WTC11 (cell line): ENCODE measurements around the gene CTNNA2.

ENCODE experiments used
- ATF1 ChIP-seq: sonication (generic); formaldehyde crosslinking; IDR thresholded peaks from 2 replicates; pipeline ENCODE4 v1.8.1; 2023; ENCODE audit warnings: mild to moderate bottlenecking, moderate library complexity, missing genetic modification reagents
- CTCF ChIP-seq: fragments of 200-600 bp; IDR thresholded peaks from 2 replicates; pipeline ENCODE4 v1.8.0; 2022; ENCODE audit warnings: antibody characterized with exemption
- ELF4 ChIP-seq: sonication (generic); formaldehyde crosslinking; IDR thresholded peaks from 2 replicates; pipeline ENCODE4 v1.8.1; 2022; ENCODE audit warnings: low read depth, mild to moderate bottlenecking, moderate library complexity, missing genetic modification reagents
- FOXP1 ChIP-seq: sonication (generic); formaldehyde crosslinking; IDR thresholded peaks from 2 replicates; pipeline ENCODE4 v1.8.0; 2022; ENCODE audit warnings: missing genetic modification reagents, mild to moderate bottlenecking, moderate library complexity, borderline replicate concordance
- HMGA2 ChIP-seq: fragments of 250-450 bp; sonication (Bioruptor Pico); IDR thresholded peaks from 2 replicates; pipeline ENCODE4 v1.4.0; 2021; ENCODE audit warnings: mild to moderate bottlenecking, moderate library complexity
- JUN ChIP-seq: sonication (generic); formaldehyde crosslinking; IDR thresholded peaks from 2 replicates; pipeline ENCODE4 v1.8.0; 2023; ENCODE audit warnings: mild to moderate bottlenecking, missing genetic modification reagents
- MXD4 ChIP-seq: fragments of 250-450 bp; sonication (Bioruptor Pico); IDR thresholded peaks from 2 replicates; pipeline ENCODE4 v1.8.0; 2021; ENCODE audit warnings: mild to moderate bottlenecking, moderate library complexity, borderline replicate concordance
- NFYB ChIP-seq: sonication (generic); formaldehyde crosslinking; conservative IDR thresholded peaks from 2 replicates; pipeline ENCODE4 v1.8.0; 2022; ENCODE audit warnings: low read depth, missing genetic modification reagents
- TEAD4 ChIP-seq: sonication (generic); formaldehyde crosslinking; IDR thresholded peaks from 2 replicates; pipeline ENCODE4 v1.8.0; 2022; ENCODE audit warnings: mild to moderate bottlenecking, missing genetic modification reagents
- ZBTB21 ChIP-seq: sonication (generic); formaldehyde crosslinking; IDR thresholded peaks from 2 replicates; pipeline ENCODE4 v1.8.1; 2023; ENCODE audit warnings: mild to moderate bottlenecking, missing genetic modification reagents, borderline replicate concordance
- ZNF423 ChIP-seq: fragments of 250-450 bp; sonication (Bioruptor Pico); IDR thresholded peaks from 2 replicates; pipeline ENCODE4 v2.1.2; 2022; ENCODE audit warnings: mild to moderate bottlenecking, moderate library complexity
- ZNF532 ChIP-seq: fragments of 250-450 bp; sonication (Bioruptor Pico); IDR thresholded peaks from 2 replicates; pipeline ENCODE4 v1.9.0; 2021; ENCODE audit warnings: mild to moderate bottlenecking, borderline replicate concordance
- TF ChIP-seq, protein P1 (sequence below): sonication (generic); formaldehyde crosslinking; IDR thresholded peaks from 2 replicates; pipeline ENCODE4 v1.8.0; 2022; ENCODE audit warnings: mild to moderate bottlenecking, missing genetic modification reagents
- TF ChIP-seq, protein P2 (sequence below): sonication (generic); formaldehyde crosslinking; IDR thresholded peaks from 2 replicates; pipeline ENCODE4 v1.8.1; 2023; ENCODE audit warnings: mild to moderate bottlenecking, missing genetic modification reagents

DNA sequence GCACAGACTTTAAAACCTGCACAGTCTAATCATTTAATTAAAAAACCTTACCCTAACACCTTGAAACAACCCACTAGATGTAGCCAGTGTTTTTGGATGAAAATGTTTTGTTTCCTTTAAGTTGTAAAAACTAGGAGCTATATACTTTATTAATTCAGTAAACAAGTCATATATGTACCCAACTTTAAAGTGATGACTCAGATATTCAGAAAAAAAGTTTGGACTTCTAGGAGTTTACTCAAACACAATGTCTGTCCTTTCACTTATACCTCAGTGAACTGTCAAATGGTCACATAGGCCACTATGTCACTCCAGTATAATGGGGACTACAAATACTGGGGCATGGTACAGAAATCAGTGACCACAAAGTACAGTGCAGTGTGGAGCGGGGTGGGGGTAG is 431.4 kb downstream of the CTNNA2 start:
- TF ChIP-seq MXD4 (CRISPR knock-in tag), result no peak
- TF ChIP-seq CTCF, result no peak
- TF ChIP-seq ZBTB21 (CRISPR knock-in tag), result no peak
- no peak for TF ChIP-seq TEAD4
- no peak for TF ChIP-seq HMGA2
- TF ChIP-seq ELF4, result no peak
- TF ChIP-seq ZNF532 (CRISPR knock-in tag), result no peak
- no peak for TF ChIP-seq JUN (CRISPR knock-in tag)
- TF ChIP-seq ZNF423, result no peak
- TF ChIP-seq FOXP1, result no peak
- TF ChIP-seq, protein P1, sequence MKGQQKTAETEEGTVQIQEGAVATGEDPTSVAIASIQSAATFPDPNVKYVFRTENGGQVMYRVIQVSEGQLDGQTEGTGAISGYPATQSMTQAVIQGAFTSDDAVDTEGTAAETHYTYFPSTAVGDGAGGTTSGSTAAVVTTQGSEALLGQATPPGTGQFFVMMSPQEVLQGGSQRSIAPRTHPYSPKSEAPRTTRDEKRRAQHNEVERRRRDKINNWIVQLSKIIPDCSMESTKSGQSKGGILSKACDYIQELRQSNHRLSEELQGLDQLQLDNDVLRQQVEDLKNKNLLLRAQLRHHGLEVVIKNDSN (CRISPR knock-in tag), result no peak
- TF ChIP-seq ATF1 (CRISPR knock-in tag), result no peak
- TF ChIP-seq NFYB (CRISPR knock-in tag), result no peak
- TF ChIP-seq, protein P2, sequence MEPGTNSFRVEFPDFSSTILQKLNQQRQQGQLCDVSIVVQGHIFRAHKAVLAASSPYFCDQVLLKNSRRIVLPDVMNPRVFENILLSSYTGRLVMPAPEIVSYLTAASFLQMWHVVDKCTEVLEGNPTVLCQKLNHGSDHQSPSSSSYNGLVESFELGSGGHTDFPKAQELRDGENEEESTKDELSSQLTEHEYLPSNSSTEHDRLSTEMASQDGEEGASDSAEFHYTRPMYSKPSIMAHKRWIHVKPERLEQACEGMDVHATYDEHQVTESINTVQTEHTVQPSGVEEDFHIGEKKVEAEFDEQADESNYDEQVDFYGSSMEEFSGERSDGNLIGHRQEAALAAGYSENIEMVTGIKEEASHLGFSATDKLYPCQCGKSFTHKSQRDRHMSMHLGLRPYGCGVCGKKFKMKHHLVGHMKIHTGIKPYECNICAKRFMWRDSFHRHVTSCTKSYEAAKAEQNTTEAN, result no peak
